Subcutaneous adipose tissue (tissue), 4 donors: ENCODE data around the gene PROZ. TPM values are rescaled to one million over a fixed set of nuclear protein-coding genes. Genes with fewer than 3 reads are reported as not detected.

ENCODE experiments used
- CTCF ChIP-seq: fragments of 450-650 bp; IDR thresholded peaks from one replicate; pipeline ENCODE4 v1.5.1; 2016; ENCODE audit warnings: low read depth, mild to moderate bottlenecking, control low read depth, antibody characterized with exemption, moderate library complexity
- total RNA-seq, 4 donors: library from RNA; depleted of rRNA; stranded (reverse); fragments of >200 nt; gene quantifications; one replicate each; pipeline ENCODE4 v1.1.0, GENCODE V29; 2016

PROZ gene
- total RNA-seq, 4 donors from 2014 or later, result not detected

DNA sequence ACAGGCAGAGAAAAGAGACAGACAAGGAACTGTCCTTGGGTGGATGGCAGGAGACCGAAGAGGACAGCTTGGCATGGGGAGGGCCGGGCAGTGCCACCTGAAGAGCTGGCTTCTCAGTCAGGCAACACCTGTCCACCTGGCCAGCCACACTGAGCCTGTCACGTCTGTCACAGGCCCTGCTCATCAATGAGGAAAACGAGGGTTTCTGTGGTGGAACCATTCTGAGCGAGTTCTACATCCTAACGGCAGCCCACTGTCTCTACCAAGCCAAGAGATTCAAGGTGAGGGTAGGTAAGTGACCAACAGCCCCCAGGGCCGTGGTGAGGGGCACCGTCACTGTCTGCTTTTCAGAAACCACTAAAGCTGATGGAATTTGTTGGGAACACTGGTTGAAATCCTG is 11.2 kb upstream of the PROZ start:
- TF ChIP-seq CTCF, result no peak

GRCh38 chr13:113148407-113148806 is 10.0 kb upstream of the PROZ start:
- TF ChIP-seq CTCF, result no peak

DNA sequence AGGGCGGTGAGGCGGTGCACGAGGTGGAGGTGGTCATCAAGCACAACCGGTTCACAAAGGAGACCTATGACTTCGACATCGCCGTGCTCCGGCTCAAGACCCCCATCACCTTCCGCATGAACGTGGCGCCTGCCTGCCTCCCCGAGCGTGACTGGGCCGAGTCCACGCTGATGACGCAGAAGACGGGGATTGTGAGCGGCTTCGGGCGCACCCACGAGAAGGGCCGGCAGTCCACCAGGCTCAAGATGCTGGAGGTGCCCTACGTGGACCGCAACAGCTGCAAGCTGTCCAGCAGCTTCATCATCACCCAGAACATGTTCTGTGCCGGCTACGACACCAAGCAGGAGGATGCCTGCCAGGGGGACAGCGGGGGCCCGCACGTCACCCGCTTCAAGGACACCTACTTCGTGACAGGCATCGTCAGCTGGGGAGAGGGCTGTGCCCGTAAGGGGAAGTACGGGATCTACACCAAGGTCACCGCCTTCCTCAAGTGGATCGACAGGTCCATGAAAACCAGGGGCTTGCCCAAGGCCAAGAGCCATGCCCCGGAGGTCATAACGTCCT is 9.4 kb upstream of the PROZ start:
- no peak for TF ChIP-seq CTCF

DNA sequence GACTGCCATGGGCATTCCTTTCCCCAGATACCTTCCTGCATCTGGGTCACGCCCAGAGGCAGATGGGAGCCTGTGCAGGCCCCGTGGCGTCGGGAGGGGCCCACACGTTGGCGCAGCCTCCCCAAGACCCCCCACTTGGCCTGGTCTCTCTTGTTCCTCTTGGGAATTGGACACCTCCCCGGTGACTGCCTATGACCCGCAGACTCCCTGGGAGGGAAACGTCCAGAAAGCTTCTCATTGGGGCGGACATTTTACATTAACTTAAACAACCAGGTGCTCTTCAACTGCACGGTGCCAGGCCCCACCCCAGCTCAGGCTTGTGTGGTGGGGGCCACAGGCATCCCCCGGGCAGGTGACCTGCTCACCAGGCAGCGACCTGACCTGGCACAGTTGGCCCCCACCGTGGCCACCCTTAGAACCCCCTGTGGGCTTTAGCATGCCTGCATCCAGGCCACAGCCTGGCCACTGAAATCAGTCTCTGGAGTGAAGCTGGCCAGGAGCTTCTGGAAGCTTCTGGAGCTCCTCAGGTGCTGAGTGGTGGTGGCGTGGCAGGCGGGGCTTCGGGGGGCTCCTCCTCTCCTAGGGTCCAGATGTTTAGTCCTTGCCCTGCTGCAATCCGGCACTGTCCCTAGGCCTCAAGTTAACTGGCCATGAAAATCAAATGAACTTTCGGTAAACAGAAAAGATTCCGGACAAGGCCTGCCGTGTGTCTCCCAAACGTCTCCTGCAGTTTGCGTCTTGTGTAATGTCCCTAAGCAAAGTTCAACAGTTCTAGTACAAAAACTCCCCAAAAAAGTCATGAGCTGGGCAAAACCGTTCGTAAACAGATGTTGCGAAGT is 8.5 kb upstream of the PROZ start:
- TF ChIP-seq CTCF, result no peak

- no peak for TF ChIP-seq CTCF
Observed at GRCh38 chr13:113150550-113151365, 7.7 kb upstream of the PROZ start.

DNA sequence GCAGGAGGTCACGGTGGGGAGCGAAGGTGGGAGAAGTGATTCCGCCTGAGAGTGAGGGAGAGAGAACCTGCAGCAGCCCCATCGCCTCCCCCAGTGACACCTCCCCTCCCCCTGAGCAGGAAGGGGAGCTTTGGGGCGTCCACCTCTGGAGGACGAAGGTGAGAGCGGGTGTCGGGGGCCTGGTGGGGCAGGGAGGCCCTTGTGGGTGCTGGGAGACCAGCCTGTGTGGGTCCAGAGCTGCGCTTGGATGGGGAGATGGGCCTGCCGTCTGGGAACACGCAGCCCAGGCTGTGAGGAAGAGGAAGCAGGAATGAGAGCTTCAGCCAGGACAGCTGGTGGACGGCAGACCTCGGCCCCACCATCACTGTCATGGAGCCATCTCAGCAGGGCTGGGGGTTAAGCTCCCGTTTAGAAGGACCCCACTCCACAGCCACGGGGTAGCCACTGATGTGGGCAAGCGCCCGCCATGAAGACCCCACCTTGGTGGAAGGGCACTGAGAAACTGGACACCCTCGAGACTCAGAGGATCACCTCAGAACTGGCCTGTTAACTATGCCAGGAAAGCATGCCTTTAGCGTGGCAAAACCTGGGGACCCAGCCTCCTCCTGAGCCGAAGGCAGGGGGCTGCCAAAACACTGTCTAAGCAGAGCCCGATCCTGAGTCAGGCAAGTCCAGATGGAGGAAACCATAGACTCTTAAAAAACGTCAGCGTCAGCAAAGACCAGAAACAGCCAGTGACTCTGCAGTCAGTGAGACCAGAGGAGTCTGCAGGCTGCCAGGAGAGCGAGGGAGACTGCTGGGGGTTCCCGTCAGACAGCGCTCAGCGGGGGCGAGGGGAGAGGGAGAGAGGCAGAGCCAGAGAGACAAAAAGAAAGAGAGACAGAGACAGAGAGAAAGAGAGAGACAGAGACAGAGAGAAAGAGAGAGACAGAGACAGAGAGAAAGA is 6.4 kb upstream of the PROZ start:
- no peak for TF ChIP-seq CTCF
